Measurements from ENCODE around the gene OR2H2.

Gene OR2H2

DNA sequence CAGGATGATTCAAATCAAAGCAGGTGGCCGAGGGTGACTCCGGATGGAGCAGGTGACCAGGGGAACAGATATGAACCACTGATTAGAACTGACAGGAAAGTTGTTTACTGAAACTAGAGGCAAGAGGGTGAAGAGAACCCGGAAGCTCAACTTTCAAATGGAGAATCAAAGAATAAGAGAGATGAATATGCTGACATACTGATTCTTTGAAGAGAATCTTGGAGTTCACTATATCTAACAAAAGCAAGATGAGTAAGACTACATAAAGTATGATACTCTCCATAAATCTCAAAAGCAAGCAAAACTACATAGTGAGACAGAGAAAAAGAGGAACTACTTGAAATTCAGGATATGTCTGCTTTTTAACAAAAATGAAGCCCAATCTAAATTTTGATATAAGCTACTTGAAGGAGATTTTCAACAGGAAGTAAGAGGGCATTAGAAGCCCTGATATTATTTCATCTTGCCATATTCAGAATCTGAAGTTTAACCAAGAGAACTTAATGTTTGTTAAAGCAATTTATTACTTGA, 21.4 kb upstream of the OR2H2 start:
- Mint-ChIP-seq H3K9me3 (no peaks in the 10 kb centered on the region), H3K27ac (ENCODE audit: low read depth) (no peak overlapping the region), H3K4me1 (peaks cover 7% of the 10 kb centered on the region), H3K36me3 (ENCODE audit: insufficient read depth) (no peaks in the 10 kb centered on the region), H3K27me3 (peaks cover 92% of the 10 kb centered on the region), H3K4me3 (no peak overlapping the region)
- DNase-seq (ENCODE audit: low spot score in 2 of 2) (no peak), ATAC-seq (replicated peaks; ENCODE audit: extremely low read depth, poor library complexity, severe bottlenecking) (no peak)

DNA sequence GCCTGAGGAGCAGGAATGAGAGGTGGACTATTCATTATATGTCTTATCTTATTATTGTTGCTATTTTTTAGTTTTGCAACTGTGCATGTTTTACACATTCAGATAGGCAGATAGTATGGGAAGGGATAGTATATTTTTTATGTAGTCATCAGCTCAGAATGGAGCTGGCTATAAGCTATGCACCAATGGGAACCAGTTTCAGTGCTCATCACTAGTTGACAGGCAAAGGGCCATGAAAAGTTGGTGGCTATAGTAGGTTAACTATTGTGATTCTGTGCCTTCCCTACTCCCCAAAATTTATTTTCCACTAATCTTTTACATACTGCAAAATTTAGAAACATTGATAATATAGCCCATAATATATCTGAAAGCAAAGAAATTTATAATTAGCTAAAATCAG, 20.0 kb upstream of the OR2H2 start:
- H3K27me3 Mint-ChIP-seq, result peaks cover 81% of the 10 kb centered on the region
- no peak for ATAC-seq (replicated peaks; ENCODE audit: extremely low read depth, poor library complexity, severe bottlenecking)

DNA sequence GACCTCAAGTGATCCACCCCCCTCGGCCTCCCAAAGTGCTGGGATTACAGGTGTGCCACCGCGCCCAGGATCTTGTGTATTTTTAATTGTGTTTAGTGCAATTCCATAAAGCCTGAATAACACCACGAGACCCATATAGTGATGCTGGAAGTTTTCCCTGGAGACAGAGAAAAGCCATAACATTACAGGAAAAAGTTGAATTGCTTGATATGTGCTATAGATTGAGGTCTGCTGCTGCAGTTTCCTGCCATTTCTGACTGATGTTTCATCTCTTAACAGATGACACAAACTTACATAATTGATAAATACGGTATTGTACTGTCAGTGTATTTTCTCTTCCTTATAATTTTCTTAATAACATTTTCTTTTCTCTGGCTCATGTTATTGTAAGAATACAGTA, 18.1 kb upstream of the OR2H2 start:
- Mint-ChIP-seq H3K27ac (ENCODE audit: low read depth) (no peak overlapping the region), H3K4me1 (peaks cover 7% of the 10 kb centered on the region), H3K27me3 (peaks cover 81% of the 10 kb centered on the region), H3K4me3 (no peak overlapping the region), H3K36me3 (ENCODE audit: insufficient read depth) (no peaks in the 10 kb centered on the region), H3K9me3 (no peaks in the 10 kb centered on the region)
- ATAC-seq (replicated peaks; ENCODE audit: extremely low read depth, poor library complexity, severe bottlenecking) (no peak), DNase-seq (ENCODE audit: low spot score in 2 of 2) (no peak)

More for the DNA sequence above, 20.0 kb upstream of the OR2H2 start:
- H3K9me3 Mint-ChIP-seq, result no peaks in the 10 kb centered on the region
- H3K4me3 Mint-ChIP-seq, result no peak overlapping the region
- H3K27ac Mint-ChIP-seq (ENCODE audit: low read depth), result no peak overlapping the region
- H3K36me3 Mint-ChIP-seq (ENCODE audit: insufficient read depth), result no peaks in the 10 kb centered on the region
- peaks cover 7% of the 10 kb centered on the region for H3K4me1 Mint-ChIP-seq
- DNase-seq (ENCODE audit: low spot score in 2 of 2), result no peak

DNA sequence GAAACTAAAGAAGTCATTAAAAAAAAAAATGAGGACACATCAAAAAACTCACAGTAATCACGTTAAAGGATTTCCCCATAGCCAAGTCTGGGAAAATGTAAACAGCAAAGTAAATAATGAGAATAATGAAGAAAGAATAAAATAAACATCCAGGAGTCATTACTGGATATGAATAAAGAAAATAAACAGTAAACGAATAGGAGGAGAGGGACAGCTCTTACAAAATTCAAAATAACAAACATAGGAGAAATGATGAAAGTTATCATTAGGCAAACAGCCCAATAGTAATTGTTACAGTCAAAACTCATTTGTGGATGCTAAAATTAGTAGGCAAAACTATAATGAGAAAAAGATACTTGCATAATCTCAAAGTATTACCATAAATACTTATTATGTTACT, 17.4 kb upstream of the OR2H2 start:
- peaks cover 7% of the 10 kb centered on the region for H3K4me1 Mint-ChIP-seq
- no peaks in the 10 kb centered on the region for H3K9me3 Mint-ChIP-seq
- H3K4me3 Mint-ChIP-seq, result no peak overlapping the region
- no peaks in the 10 kb centered on the region for H3K36me3 Mint-ChIP-seq (ENCODE audit: insufficient read depth)
- no peak overlapping the region for H3K27ac Mint-ChIP-seq (ENCODE audit: low read depth)
- no peak for ATAC-seq (replicated peaks; ENCODE audit: extremely low read depth, poor library complexity, severe bottlenecking)
- peaks cover 81% of the 10 kb centered on the region for H3K27me3 Mint-ChIP-seq
- no peak for DNase-seq (ENCODE audit: low spot score in 2 of 2)

DNA sequence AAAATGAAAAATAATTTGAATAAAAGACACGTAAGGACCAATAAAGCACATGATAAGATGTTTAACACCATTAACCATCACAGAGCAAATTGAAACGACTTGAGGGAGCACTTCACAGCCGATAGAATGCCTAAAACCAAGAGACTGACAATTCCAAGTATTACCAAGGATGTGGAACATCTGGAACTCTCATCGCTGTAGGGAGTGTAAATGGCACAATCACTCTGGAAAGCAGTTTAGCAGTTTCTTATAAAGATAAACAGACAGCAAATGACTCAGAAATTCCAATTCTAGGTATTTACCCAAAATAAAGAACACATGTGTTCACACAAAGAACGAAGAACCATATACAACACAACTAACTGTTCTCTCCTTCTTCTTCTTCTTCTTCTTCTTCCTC, 16.9 kb upstream of the OR2H2 start:
- Mint-ChIP-seq H3K27me3 (peaks cover 77% of the 10 kb centered on the region), H3K4me3 (no peak overlapping the region), H3K27ac (ENCODE audit: low read depth) (no peak overlapping the region), H3K4me1 (peaks cover 6% of the 10 kb centered on the region), H3K36me3 (ENCODE audit: insufficient read depth) (no peaks in the 10 kb centered on the region), H3K9me3 (no peaks in the 10 kb centered on the region)
- DNase-seq (ENCODE audit: low spot score in 2 of 2) (no peak), ATAC-seq (replicated peaks; ENCODE audit: extremely low read depth, poor library complexity, severe bottlenecking) (no peak)

DNA sequence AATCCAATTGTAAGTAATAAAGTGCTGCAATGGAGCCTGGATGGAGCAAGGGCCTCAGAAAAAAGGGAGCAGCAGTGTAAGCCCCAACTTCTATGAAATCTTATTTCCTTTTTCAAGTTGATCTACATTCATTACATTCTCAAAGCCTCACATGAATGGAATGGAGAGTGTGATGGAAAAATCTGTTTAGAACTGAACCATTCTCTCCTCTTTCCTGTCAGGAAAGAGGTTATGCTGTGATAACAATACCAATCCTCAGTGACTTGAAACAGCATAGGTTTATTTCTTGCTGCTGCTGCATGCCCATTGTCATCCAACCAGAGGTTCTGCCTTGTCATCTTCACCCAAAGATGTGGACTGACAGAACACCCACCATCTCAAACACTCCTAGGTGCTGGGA, 8.9 kb upstream of the OR2H2 start:
- H3K4me3 Mint-ChIP-seq, result no peak overlapping the region
- peaks cover 81% of the 10 kb centered on the region for H3K27me3 Mint-ChIP-seq
- H3K4me1 Mint-ChIP-seq, result no peaks in the 10 kb centered on the region
- H3K27ac Mint-ChIP-seq (ENCODE audit: low read depth), result no peak overlapping the region
- peaks cover under 1% of the 10 kb centered on the region for H3K36me3 Mint-ChIP-seq (ENCODE audit: insufficient read depth)
- no peak for DNase-seq (ENCODE audit: low spot score in 2 of 2)
- no peaks in the 10 kb centered on the region for H3K9me3 Mint-ChIP-seq
- no peak for ATAC-seq (replicated peaks; ENCODE audit: extremely low read depth, poor library complexity, severe bottlenecking)

DNA sequence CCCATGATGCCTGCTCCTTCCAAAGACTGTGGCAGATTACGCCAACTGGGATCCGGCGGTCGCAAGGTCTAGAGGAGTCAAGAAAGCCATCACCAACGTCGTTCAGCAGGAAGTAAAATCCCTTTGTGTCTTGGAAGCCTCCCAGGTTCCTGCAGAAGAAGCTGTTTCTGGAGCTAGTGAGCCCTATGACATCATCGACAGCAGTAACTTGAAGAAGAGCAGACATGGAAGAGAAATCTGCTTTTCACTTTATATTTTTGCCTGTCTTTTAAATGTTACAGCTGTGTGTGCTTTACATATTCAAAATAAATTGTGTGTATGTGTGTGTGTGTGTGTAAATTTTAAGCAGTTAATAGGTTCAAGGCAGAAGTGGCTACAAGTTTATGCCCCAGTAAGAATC, 7.4 kb upstream of the OR2H2 start:
- peaks cover 3% of the 10 kb centered on the region for H3K36me3 Mint-ChIP-seq (ENCODE audit: insufficient read depth)
- no peak for DNase-seq (ENCODE audit: low spot score in 2 of 2)
- no peaks in the 10 kb centered on the region for H3K4me1 Mint-ChIP-seq
- peaks cover 71% of the 10 kb centered on the region for H3K27me3 Mint-ChIP-seq
- H3K9me3 Mint-ChIP-seq, result no peaks in the 10 kb centered on the region
- H3K27ac Mint-ChIP-seq (ENCODE audit: low read depth), result no peak overlapping the region
- no peak overlapping the region for H3K4me3 Mint-ChIP-seq
- no peak for ATAC-seq (replicated peaks; ENCODE audit: extremely low read depth, poor library complexity, severe bottlenecking)

DNA sequence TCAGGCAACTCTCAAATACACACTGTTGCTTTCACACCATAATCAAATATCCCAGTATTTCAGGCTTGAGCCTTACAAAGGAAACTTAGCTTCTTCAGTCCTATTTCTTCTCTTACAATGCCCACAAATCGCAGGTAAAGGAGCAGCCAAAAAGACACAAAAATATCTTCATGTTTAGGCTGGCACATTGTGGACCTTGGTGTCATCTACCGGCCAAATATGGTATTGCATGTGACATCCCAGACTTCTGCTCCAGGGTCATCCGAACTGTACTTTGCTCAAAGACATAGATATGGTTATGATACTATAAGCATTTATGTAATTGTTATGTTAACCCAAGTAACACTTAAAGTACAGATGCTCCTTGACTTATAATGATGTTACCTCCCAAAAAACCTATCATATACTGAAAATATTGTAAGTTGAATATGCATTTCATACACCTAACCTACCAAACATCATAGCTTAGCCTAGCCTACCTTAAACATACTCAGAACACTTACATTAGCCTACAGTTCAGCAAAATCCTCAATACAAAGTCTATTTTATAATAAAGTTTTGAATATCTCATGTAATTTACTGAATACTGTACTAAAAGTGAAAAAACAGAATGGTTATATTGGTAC, 4.6 kb downstream of the OR2H2 start:
- no peaks in the 10 kb centered on the region for H3K4me1 Mint-ChIP-seq
- DNase-seq (ENCODE audit: low spot score in 2 of 2) (peak; percentile 26 to 37), ATAC-seq (replicated peaks; ENCODE audit: extremely low read depth, poor library complexity, severe bottlenecking) (no peak)
- H3K27me3 Mint-ChIP-seq, result peaks cover 81% of the 10 kb centered on the region
- H3K4me3 Mint-ChIP-seq, result no peak overlapping the region
- no peaks in the 10 kb centered on the region for H3K36me3 Mint-ChIP-seq (ENCODE audit: insufficient read depth)
- H3K27ac Mint-ChIP-seq (ENCODE audit: low read depth), result no peak overlapping the region
- no peaks in the 10 kb centered on the region for H3K9me3 Mint-ChIP-seq

DNA sequence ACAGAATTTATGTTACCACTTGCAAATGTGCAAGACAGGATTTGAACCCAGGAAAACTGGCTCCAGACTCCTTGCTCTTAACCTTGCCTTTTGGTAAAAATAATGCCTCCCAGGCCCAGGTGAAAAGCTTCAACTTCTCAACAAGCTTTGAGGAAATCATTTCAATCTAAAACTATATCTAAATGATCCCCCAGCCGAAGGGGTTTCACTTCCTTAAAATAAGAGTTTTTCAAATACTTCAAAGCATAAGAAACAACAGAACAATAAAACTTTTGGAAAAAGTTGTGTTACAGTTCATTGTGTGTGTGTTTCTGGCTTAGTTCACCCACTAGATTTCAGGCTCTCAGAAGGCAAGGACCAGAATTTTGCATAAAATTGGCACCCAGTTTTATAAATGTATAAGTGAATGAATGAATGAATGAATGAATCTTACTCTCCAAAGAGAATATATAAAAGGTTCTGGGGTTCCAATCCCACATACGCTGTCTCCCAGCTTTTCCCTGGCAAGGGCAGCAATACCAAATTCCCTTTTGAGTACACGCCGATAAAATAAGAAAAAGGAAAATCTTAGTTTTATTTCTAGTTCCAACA, 5.4 kb downstream of the OR2H2 start:
- H3K4me3 Mint-ChIP-seq, result no peak overlapping the region
- H3K27me3 Mint-ChIP-seq, result peaks cover 81% of the 10 kb centered on the region
- DNase-seq (ENCODE audit: low spot score in 2 of 2), result no peak
- ATAC-seq (replicated peaks; ENCODE audit: extremely low read depth, poor library complexity, severe bottlenecking), result no peak
- no peaks in the 10 kb centered on the region for H3K36me3 Mint-ChIP-seq (ENCODE audit: insufficient read depth)
- no peaks in the 10 kb centered on the region for H3K9me3 Mint-ChIP-seq
- no peak overlapping the region for H3K27ac Mint-ChIP-seq (ENCODE audit: low read depth)
- no peaks in the 10 kb centered on the region for H3K4me1 Mint-ChIP-seq

DNA sequence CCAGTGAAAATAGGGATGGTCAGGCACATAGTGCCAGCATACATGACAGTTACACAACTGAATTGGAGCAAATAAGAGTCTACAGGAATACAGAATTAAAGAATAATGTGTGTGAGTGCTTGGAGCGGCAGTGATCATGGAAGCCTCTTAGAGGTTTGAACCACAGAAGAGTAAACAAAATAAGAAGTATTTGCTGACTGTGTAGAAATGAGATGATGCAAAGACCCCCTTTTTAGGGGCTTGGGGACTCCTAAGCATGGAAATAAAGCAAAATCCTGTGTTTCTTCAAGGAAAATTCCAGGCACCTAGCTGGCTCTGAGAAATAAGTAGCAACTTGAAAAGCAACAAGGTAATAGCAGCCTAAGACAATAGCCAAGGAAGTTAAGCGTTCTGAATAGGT, 6.8 kb downstream of the OR2H2 start:
- ATAC-seq (replicated peaks; ENCODE audit: extremely low read depth, poor library complexity, severe bottlenecking) (no peak), DNase-seq (ENCODE audit: low spot score in 2 of 2) (no peak)
- H3K9me3 Mint-ChIP-seq, result no peaks in the 10 kb centered on the region
- no peak overlapping the region for H3K4me3 Mint-ChIP-seq
- H3K27me3 Mint-ChIP-seq, result peaks cover 69% of the 10 kb centered on the region
- H3K4me1 Mint-ChIP-seq, result no peaks in the 10 kb centered on the region
- no peaks in the 10 kb centered on the region for H3K36me3 Mint-ChIP-seq (ENCODE audit: insufficient read depth)
- H3K27ac Mint-ChIP-seq (ENCODE audit: low read depth), result no peak overlapping the region

DNA sequence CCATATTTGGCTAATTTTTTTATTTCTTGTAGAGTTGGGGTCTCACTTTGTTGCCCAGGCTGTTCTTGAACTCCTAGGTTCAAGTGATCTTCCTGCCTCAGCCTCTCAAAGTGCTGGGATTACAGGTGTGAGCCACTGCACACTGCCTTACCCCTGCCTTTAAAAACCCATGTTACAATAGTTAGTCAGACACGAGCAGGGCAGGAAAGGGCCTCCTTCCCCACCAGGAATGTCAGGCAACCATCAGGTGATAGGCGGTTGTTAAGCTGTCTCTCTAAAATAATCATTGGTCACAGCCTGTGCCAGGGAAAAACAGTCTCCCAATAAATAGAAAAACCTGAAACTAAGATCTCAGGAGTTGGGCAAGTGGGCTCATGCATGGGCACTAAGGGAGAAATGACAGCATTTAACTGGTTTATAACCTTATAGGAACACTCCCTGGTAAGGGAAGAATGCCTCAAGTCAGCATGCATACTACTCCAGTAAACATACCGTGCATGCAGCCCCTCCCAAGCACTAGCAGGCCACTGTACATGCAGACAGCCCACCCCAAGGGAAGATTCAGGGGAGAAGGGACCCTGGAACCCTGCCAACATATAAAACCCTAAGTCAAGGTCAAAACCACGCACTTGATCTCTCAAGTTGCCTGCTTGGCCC, 8.4 kb downstream of the OR2H2 start:
- Mint-ChIP-seq H3K36me3 (ENCODE audit: insufficient read depth) (no peaks in the 10 kb centered on the region), H3K27ac (ENCODE audit: low read depth) (no peak overlapping the region), H3K4me1 (no peaks in the 10 kb centered on the region), H3K27me3 (peaks cover 53% of the 10 kb centered on the region), H3K9me3 (no peaks in the 10 kb centered on the region), H3K4me3 (no peak overlapping the region)
- no peak for ATAC-seq (replicated peaks; ENCODE audit: extremely low read depth, poor library complexity, severe bottlenecking)
- no peak for DNase-seq (ENCODE audit: low spot score in 2 of 2)

DNA sequence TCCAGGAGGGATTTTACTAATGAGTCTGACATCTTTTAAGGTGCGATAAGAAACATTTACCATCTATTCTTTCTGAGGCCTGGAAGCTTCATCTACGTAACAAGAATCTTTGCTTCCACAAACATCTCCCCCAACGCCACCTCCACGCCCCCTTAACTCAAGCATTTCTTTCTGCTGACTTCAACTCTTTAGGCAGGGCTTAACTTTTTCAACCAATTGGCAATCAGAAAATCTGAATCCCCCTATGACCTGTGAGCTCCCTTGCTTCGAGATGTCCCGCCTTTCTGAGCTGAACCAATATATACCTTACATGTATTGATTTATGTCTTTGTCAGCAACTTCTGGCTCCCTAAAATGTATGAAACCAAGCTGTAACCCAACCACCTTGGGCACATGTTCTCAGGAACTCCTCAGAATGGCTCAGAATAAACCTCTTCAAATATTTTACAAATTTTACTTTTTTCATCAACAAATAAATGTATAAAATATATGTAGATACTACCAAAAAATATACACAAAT, 11.5 kb downstream of the OR2H2 start:
- Mint-ChIP-seq H3K4me3 (no peak overlapping the region), H3K9me3 (no peaks in the 10 kb centered on the region), H3K27me3 (peaks cover 29% of the 10 kb centered on the region), H3K4me1 (no peaks in the 10 kb centered on the region), H3K36me3 (ENCODE audit: insufficient read depth) (peaks cover 3% of the 10 kb centered on the region), H3K27ac (ENCODE audit: low read depth) (no peak overlapping the region)
- ATAC-seq (replicated peaks; ENCODE audit: extremely low read depth, poor library complexity, severe bottlenecking) (no peak), DNase-seq (ENCODE audit: low spot score in 2 of 2) (no peak)

DNA sequence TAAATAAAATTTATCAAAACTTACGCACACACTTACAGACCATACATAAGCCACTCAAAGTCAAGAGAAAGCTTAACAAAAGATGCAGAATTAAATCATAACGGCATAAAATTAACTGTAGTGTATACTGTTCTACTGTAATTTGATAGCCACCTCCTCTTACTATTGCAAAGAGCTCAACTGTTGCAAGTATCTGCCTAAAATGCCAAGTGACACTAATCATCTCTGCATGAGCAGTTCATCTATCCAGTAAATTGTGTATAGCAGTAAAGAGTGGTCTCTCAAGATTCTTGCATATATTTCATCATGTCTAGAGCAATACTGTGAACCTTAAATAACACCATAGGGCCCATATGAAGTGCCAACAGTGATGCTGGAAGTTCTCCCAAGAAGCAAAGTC, 12.3 kb downstream of the OR2H2 start:
- Mint-ChIP-seq H3K36me3 (ENCODE audit: insufficient read depth) (peaks cover 3% of the 10 kb centered on the region), H3K27me3 (peaks cover 22% of the 10 kb centered on the region), H3K4me3 (no peak overlapping the region), H3K27ac (ENCODE audit: low read depth) (no peak overlapping the region), H3K9me3 (no peaks in the 10 kb centered on the region), H3K4me1 (no peaks in the 10 kb centered on the region)
- ATAC-seq (replicated peaks; ENCODE audit: extremely low read depth, poor library complexity, severe bottlenecking), result no peak
- DNase-seq (ENCODE audit: low spot score in 2 of 2), result no peak
